ENCODE results near the gene PPP1R13L. TPM values are rescaled to one million over a fixed set of nuclear protein-coding genes. Genes with fewer than 3 reads are reported as not detected.

The PPP1R13L gene
- total and polyA plus RNA-seq, 2 donors (not counting 1 experiment from before 2014, with no cell fraction given) = 3.0 to 5.8 TPM

GRCh38 chr19:45356760-45357444 is 48.0 kb downstream of the PPP1R13L start:
- H3K79me2 ChIP-seq (ENCODE audit: control insufficient read depth, insufficient read depth, low read length) = no peaks in the 10 kb centered on the region
- no peak for TF ChIP-seq EZH2 (IDR thresholded peaks at IDR 0.05; ENCODE audit: low read length, missing control alignments)
- TF ChIP-seq, protein P1, sequence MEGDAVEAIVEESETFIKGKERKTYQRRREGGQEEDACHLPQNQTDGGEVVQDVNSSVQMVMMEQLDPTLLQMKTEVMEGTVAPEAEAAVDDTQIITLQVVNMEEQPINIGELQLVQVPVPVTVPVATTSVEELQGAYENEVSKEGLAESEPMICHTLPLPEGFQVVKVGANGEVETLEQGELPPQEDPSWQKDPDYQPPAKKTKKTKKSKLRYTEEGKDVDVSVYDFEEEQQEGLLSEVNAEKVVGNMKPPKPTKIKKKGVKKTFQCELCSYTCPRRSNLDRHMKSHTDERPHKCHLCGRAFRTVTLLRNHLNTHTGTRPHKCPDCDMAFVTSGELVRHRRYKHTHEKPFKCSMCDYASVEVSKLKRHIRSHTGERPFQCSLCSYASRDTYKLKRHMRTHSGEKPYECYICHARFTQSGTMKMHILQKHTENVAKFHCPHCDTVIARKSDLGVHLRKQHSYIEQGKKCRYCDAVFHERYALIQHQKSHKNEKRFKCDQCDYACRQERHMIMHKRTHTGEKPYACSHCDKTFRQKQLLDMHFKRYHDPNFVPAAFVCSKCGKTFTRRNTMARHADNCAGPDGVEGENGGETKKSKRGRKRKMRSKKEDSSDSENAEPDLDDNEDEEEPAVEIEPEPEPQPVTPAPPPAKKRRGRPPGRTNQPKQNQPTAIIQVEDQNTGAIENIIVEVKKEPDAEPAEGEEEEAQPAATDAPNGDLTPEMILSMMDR (conservative IDR thresholded peaks at IDR 0.05 in 1 of 2, IDR thresholded peaks at IDR 0.05 in 1 of 2; ENCODE audit: low read depth in 1 of 2, low read length in 2 of 2) = no peak
- no peaks in the 10 kb centered on the region for H3K9me3 ChIP-seq (ENCODE audit: control insufficient read depth, insufficient read depth, low read depth, low read length)

DNA sequence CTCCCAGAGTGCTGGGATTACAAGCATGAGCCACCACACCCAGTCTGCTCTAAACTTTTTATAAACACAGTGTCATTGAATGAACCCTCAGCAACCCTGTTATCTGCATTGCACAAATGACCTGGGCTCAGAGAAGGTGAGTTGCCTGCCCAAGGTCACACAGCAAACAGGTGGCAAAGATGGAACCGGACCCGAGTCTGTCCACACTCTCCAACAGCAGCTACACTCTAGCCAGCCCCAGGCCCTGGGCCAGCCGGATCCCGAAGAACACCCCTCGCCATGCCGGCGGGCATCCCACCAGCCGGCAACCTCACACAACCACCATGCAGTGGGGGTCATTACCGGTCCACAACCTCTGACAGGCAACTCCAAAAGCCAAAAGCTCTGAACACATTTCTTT is 49.0 kb downstream of the PPP1R13L start:
- Histone ChIP-seq H3K4me2 (ENCODE audit: extremely low read depth, insufficient read depth, low read length) (no peak overlapping the region), H3K4me3 (replicated peaks in 1 of 4; ENCODE audit: control extremely low read depth in 1 of 4, insufficient read depth in 1 of 4, low read depth in 3 of 4, low read length in 4 of 4) (no peak overlapping the region), H2AFZ (ENCODE audit: low read length) (no peak overlapping the region), H3K9me3 (ENCODE audit: control insufficient read depth, insufficient read depth, low read depth, low read length) (no peaks in the 10 kb centered on the region), H3K27me3 (ENCODE audit: control insufficient read depth, insufficient read depth, low read length) (no peaks in the 10 kb centered on the region), H3K27ac (ENCODE audit: insufficient read depth, low read length) (no peak overlapping the region), H3K79me2 (ENCODE audit: control insufficient read depth, insufficient read depth, low read length) (no peaks in the 10 kb centered on the region), H3K4me1 (ENCODE audit: control insufficient read depth, extremely low read depth, insufficient read depth, low read length) (no peaks in the 10 kb centered on the region), H4K20me1 (ENCODE audit: control insufficient read depth, extremely low read depth, insufficient read depth, low read length) (no peaks in the 10 kb centered on the region), H3K36me3 (ENCODE audit: control insufficient read depth, insufficient read depth, low read length) (peaks cover 33% of the 10 kb centered on the region), H3K9ac (ENCODE audit: insufficient read depth, low read length) (no peak overlapping the region)
- TF ChIP-seq, protein P1 (conservative IDR thresholded peaks at IDR 0.05 in 1 of 2, IDR thresholded peaks at IDR 0.05 in 1 of 2; ENCODE audit: low read depth in 1 of 2, low read length in 2 of 2) = no peak
- no peak for TF ChIP-seq EZH2 (IDR thresholded peaks at IDR 0.05; ENCODE audit: low read length, missing control alignments)
- DNase-seq (ENCODE audit: low read depth in 2 of 2) = no peak

More at GRCh38 chr19:45356760-45357444, 48.0 kb downstream of the PPP1R13L start:
- Histone ChIP-seq H3K27me3 (ENCODE audit: control insufficient read depth, insufficient read depth, low read length) (no peaks in the 10 kb centered on the region), H3K27ac (ENCODE audit: insufficient read depth, low read length) (no peak overlapping the region), H2AFZ (ENCODE audit: low read length) (no peak overlapping the region), H3K4me1 (ENCODE audit: control insufficient read depth, extremely low read depth, insufficient read depth, low read length) (no peaks in the 10 kb centered on the region), H3K4me3 (replicated peaks in 1 of 4; ENCODE audit: control extremely low read depth in 1 of 4, insufficient read depth in 1 of 4, low read depth in 3 of 4, low read length in 4 of 4) (no peak overlapping the region), H3K9ac (ENCODE audit: insufficient read depth, low read length) (no peak overlapping the region), H4K20me1 (ENCODE audit: control insufficient read depth, extremely low read depth, insufficient read depth, low read length) (no peaks in the 10 kb centered on the region), H3K4me2 (ENCODE audit: extremely low read depth, insufficient read depth, low read length) (no peak overlapping the region), H3K36me3 (ENCODE audit: control insufficient read depth, insufficient read depth, low read length) (peaks cover 33% of the 10 kb centered on the region)
- no peak for DNase-seq (ENCODE audit: low read depth in 2 of 2)

- peaks cover 35% of the 10 kb centered on the region for H3K36me3 ChIP-seq (ENCODE audit: control insufficient read depth, insufficient read depth, low read length)
- no peak overlapping the region for H2AFZ ChIP-seq (ENCODE audit: low read length)
Observed at GRCh38 chr19:45355402-45355801, 49.5 kb downstream of the PPP1R13L start.

More at GRCh38 chr19:45355402-45355801, 49.5 kb downstream of the PPP1R13L start:
- H3K4me2 ChIP-seq (ENCODE audit: extremely low read depth, insufficient read depth, low read length) = no peak overlapping the region
- no peak for TF ChIP-seq EZH2 (IDR thresholded peaks at IDR 0.05; ENCODE audit: low read length, missing control alignments)
- TF ChIP-seq, protein P1 (conservative IDR thresholded peaks at IDR 0.05 in 1 of 2, IDR thresholded peaks at IDR 0.05 in 1 of 2; ENCODE audit: low read depth in 1 of 2, low read length in 2 of 2) = no peak
- H3K4me3 ChIP-seq (replicated peaks in 1 of 4; ENCODE audit: control extremely low read depth in 1 of 4, insufficient read depth in 1 of 4, low read depth in 3 of 4, low read length in 4 of 4) = no peak overlapping the region
- H3K4me1 ChIP-seq (ENCODE audit: control insufficient read depth, extremely low read depth, insufficient read depth, low read length) = no peaks in the 10 kb centered on the region
- no peak for DNase-seq (ENCODE audit: low read depth in 2 of 2)
- no peaks in the 10 kb centered on the region for H3K79me2 ChIP-seq (ENCODE audit: control insufficient read depth, insufficient read depth, low read length)
- H3K9ac ChIP-seq (ENCODE audit: insufficient read depth, low read length) = no peak overlapping the region
- H4K20me1 ChIP-seq (ENCODE audit: control insufficient read depth, extremely low read depth, insufficient read depth, low read length) = no peaks in the 10 kb centered on the region
- no peaks in the 10 kb centered on the region for H3K27me3 ChIP-seq (ENCODE audit: control insufficient read depth, insufficient read depth, low read length)
- no peak overlapping the region for H3K27ac ChIP-seq (ENCODE audit: insufficient read depth, low read length)
- H3K9me3 ChIP-seq (ENCODE audit: control insufficient read depth, insufficient read depth, low read depth, low read length) = no peaks in the 10 kb centered on the region
